NCI-H2227 treated with DMSO at 0.1 percent for 48 hours (cell line): ENCODE data around the gene HIPK3.
A peak's percentile ranks its signal among the peaks of the same experiment; 100 is the strongest.
"Not testable (repeated sequence)": the region's sequence is repeated elsewhere in the genome, so short reads cannot be mapped to it uniquely, and the experiment has no call there.

Source experiments
- DNase-seq: peaks from one replicate; lab custom pipeline; 2025; lab: John Stamatoyannopoulos, UW

The HIPK3 gene

GRCh38 chr11:33259869-33260268 lies 2.7 kb downstream of the HIPK3 start:
- DNase-seq: no peak

- DNase-seq: not testable (repeated sequence)
These were observed 4.2 kb downstream of the HIPK3 start for GRCh38 chr11:33261350-33261749.

DNA sequence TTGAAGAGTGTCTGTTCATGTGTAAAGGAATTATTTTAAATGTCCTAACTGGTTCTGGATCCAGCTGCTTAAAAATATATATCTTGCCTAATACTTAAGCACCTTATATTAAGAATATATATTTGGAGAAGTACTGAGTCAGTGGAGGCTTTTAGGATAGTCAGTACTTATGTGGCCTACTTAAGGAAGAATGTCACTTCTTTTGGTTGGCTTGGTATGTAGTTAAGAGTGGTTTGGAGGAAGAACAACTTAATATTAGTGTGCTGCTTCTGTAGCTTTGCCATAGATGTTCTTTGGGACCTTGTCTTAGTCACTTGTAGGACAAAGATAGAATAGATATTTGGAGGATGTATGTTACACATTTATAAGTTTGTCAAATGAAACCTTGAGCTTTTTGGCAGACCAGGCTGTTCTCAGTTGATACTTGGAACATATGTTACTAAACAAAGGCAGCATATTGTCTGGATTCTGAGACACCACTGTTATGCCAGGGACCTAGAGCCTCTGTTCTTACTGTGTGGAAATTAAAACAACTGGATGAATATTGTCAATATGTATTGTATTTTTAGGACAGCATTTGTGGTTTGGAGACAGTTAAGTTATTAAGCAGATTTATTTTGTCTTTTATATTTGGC lies 4.9 kb downstream of the HIPK3 start:
- DNase-seq: no peak

- DNase-seq: peak; percentile 17
These were observed 6.4 kb downstream of the HIPK3 start for GRCh38 chr11:33263549-33263948.

DNA sequence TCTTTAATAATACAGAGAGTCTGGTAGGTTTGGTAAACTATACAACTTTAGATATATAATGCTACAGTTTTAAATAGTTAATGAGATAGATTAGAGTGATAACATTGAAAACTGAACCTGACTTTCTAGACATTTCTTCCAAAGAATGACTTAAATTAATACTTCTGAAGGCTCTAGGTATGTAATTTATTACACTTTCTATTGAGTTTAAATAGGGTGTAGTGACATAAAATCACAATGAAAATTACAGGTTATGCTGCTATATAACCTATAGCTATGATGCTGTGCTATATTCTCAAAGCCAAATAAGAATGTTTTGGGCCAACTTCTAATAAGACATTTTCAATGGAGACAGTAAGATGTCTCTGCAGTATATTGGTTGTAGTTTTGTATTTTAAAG lies 7.7 kb downstream of the HIPK3 start:
- peak; percentile 81 for DNase-seq

DNA sequence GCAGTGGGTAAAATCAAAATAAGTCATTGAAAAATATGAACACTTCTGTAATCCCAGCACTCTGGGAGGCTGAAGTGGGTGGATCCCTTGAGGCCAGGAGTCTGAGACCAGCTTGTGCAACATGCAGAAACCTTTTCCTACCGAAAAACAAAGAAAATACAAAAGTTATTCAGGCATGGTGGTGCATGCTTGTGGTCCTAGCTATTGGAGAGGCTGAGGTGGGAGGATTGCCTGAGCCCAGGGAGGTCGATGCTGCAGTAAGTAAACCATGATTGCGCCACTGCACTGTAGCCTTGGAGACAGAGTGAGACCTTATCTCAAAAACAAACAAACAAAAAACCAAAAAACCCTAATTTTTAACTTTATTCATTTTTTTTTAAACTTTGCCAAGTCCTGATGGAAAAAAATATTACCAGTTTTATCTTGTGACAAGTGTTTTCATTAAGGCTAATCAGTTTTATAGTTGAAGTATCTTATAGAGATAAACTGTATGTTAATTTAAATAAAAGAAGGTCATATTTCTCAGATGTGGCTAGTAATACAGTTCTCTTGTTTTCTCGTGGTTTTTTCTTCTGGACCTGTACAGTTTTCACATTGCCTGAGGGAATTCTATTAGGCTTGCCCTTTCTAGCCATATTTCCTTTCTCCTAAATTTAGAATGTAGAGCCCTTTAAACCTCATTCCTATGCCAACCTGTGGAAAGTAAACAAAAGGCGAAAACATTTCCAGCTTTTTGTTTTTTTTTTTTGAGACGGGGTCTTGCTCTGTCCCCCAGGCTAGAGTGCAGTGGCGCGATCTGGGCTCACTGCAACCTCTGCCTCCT lies 9.4 kb downstream of the HIPK3 start:
- no peak for DNase-seq

DNA sequence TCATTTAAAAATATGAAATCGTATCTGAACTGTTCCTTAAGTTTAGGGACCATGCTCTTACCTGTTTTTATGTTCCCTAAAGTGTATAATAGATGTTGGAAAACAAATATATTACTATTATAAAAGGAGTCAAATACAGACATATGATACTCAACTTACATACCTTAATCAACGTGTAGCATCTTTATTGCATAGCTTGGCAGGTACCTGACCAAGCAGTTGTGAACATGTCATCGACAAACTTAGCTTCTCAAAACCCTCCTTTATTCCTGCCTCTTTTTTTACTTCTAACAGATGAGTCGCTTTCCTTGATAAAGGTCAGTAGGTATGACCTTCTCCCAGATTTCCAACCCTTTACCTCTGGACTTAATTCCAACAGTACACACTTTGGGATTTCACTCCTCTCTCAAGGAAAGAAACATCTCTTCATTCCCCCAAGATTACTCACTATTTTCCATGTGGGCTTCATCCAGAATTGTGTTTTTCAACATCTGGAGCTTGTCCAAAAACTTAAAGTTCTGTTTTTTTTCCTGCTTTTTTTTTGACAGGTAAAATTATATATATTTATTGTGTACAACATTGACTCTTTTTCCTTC lies 11.9 kb downstream of the HIPK3 start:
- DNase-seq: no peak

DNA sequence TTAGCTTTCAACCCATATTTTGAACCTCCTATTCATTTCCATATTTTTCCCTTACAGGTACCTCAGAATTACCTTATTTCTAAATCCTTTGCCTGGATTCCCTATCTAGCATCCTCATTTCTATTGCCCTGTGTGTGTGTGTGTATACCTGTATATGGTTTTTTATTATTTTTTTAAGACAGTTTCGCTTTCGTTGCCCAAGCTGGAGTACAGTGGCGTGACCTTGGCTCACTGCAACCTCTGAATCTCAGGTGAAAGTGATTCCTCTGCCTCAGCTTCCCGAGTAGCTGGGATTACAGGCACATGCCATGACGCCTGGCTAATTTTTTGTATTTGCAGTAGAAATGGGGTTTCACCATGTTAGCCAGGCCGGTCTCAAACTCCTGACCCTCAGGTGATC lies 12.6 kb downstream of the HIPK3 start:
- no peak for DNase-seq

DNA sequence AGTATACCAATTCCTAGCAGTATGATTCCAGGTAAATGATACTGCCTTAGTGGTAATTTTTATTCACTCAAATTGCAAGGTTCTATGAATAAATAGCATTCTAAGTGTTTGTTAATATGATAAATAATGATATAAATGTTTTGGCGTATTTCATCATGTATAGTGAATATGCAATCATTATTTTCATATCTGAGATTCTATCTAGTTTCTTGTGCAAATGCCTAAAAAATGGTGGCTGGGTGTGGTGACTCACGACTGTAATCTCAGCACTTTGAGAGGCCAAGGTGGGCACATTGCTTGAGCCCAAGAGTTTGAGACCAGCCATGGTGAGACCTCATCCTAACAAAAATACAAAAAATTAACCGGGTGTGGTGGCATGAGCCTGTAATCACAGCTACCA lies 13.9 kb downstream of the HIPK3 start:
- no peak for DNase-seq

DNA sequence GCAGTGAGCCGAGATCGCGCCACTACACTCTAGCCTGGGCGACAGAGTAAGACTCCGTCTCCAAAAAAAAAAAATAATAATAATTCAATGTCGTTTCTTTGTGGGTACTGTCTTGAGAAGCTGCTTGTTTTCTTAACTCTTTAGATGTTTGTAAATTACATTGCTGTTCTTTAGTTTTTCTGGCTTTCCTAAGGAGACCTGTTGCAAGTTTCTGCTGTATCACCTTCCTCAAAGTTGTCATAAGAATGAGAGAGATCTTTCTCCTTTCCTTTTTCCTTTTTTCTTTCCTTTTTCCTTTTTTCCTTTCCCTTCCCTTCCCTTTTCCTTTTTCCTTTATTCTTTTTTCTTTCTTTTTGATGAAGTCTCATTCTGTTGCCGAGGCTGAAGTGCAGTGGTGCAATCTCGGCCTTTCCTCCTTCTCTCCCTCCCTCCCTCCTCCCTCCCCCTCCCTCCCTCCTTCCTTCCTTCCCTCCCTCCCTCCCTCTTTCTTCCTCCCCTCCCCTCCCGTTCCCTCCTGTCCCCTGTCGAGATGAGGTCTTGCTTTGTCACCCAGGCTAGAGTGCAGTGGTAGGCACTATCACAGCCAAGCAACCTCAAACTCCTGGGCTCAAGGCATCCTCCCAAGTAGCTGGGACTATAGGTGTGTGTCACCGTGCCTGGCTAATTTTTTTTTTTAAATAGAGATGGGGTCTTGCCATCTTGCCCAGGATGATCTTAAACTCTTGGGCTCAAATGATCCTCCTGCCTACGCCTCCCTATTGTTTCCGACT lies 15.3 kb downstream of the HIPK3 start:
- DNase-seq: no peak

DNA sequence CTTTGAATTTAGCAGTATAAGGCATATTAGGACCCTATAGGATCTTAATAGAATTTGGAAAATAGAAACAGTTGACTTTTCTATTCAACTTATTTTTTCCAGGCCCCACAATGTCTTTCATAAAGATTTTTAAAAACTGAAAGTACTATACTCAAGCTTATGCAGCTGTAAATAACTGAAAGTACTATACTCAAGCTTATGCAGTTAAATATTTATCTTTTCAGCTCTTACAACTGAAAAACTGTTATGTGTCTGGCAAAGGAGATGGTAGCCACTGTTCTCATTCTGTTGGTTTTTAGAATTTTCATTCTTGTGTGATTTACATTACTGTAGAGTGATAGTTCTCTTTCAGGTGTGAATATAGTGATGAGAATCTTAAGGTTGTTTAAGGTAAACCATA lies 16.5 kb downstream of the HIPK3 start:
- no peak for DNase-seq

DNA sequence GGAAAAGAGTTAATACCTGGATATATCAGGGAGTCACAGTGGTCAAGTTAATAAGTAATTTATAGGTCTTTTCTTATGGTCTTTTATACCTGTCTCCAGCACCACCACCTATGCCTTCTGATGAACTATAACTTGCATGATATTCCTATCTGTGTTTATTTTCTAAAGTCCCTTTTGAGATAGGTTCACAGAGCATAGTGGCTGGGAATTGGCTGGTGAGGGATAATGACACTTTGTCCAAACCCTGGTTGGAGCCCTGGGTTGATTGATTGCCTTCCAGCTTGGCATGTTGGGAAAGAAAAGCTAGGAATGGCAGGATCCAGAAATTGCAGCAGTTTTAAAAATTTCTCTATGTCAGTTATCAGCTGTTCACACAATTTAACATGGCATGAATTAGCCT lies 23.2 kb downstream of the HIPK3 start:
- DNase-seq: no peak

GRCh38 chr11:33281758-33282157 lies 24.6 kb downstream of the HIPK3 start:
- no peak for DNase-seq

- DNase-seq: no peak
These were observed 27.6 kb downstream of the HIPK3 start for GRCh38 chr11:33284818-33285217.

DNA sequence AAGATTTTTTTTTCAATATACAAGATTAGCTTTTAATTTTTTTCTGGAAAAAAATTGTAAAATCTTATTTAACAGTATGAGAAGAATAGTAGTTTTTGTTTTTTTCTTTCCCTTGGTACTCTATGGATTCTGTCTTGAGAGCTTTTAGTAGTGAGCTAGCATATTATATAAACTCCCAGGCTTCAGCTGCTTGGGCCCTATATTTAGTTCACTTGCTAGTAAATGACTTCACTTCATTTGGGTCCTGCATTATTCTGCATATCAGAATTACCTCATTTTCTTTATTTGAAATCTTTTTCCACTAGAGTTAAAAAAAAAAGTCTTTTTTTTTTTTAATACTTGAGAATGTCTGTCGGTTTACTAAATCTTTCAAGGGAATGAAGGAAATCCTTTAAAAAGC lies 33.1 kb downstream of the HIPK3 start:
- no peak for DNase-seq

DNA sequence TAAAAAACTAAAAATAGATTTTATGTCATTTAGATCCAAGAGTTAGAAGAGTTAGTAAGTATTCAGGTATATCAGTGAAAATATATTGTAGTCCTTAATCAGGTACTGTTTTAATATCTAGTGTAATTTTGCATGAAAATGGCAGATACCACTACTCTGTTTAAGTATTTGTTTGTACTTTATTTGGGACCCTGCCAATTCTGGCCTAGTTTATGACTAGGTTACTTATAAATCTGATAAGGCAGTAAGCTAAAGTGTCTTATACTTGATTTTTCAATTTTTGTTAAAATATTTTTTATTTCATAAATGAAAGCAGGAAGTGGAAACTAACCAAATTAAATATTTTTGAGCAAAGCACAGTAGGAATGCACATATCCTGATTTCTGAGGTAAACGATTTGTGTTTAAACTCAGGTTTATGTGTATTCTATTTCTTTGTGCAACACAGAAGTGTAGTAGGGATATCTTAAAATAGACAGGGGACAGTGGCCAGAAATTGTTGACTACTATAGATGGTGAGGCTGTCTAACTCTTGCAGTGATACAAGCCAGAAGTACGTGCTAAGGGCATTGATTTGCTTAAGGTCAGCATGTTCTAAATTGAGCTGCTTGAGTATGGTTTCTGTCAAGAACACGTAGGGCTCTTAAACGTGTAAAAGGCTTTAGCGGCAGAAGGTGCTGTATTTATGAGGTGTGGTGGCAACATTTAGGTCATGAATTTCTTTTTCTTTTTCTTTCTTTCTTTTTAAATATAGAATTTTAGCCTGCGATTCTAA lies 34.0 kb downstream of the HIPK3 start:
- peak; percentile 23 for DNase-seq

- no peak for DNase-seq
These were observed 35.1 kb downstream of the HIPK3 start for GRCh38 chr11:33292311-33292710.

DNA sequence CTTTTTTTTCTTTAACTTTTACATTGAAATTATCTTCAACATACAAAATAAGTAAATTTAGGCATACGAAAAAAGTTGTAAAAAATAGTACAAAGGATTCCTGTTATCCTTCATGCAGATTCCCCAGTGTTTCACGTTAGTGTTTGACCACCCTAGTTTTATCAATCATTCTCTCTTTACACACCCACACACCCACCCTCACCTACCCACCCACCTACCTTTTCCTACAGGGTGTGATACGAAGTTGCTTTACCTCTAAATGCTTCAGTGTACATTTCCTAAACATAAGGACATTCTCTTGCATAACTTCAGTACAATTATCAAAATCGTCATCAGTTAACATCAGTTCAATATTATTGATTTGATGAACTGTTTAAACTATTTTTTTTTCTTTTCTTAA lies 37.0 kb downstream of the HIPK3 start:
- no peak for DNase-seq

- DNase-seq: no peak
These were observed 37.6 kb downstream of the HIPK3 start for GRCh38 chr11:33294797-33295196.

GRCh38 chr11:33296695-33297094 lies 39.5 kb downstream of the HIPK3 start:
- no peak for DNase-seq

DNA sequence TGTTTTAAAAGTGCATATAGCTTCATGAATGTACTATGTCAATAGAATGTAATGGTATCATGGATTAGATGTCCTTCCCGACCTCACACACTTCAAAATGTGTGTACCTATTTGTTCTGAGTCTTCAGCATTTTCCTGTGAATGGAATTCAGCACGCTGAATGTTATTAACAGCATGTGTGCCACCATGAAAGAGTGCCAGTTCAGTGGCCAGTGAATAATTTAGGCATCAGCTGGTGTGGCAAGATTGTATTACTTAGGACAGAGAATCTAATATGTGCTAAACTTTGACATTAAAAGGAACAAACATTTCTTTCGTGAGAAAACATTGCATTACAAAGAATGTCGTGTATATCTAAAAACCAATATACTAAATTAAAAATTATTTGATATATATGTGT lies 46.4 kb downstream of the HIPK3 start:
- DNase-seq: no peak

DNA sequence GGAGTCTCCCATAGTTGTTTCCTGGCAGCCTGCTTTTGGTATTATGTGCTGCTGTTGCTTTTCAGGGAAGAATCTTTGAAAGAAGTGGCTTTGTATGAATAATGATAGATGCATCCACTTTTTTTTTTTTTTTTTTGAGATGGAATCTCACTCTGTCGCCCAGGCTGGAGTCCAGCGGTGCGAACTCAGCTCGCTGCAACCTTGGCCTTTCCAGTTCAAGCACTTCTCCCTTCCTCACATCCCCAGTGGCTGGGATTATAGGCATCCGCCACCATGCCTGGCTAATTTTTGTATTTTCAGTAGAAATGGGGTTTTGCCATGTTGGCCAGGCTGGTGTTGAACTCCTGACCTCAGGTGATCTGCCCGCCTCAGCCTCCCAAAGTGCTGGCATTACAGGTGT lies 49.6 kb downstream of the HIPK3 start:
- not testable (repeated sequence) for DNase-seq
